Neural cell (in vitro differentiated cells): Measurements from ENCODE around the gene SMG1. TPM values are rescaled to one million over a fixed set of nuclear protein-coding genes. Genes with fewer than 3 reads are reported as not detected.
"Not testable (repeated sequence)": the region's sequence is repeated elsewhere in the genome, so short reads cannot be mapped to it uniquely, and the experiment has no call there.

Source experiments
- H2AFZ ChIP-seq: fragments of 200-600, 300-800 bp; sonication (generic), shearing (Covaris generic); 2 replicates; pipeline ENCODE4 v1.6.0; 2014; ENCODE audit warnings: low read depth, mild to moderate bottlenecking, antibody characterized with exemption, low read length, moderate library complexity
- H3F3A ChIP-seq: fragments of 200-600 bp; shearing (Covaris generic); 2 replicates; pipeline ENCODE4 v1.6.1; 2016; ENCODE audit warnings: mild to moderate bottlenecking, moderate library complexity, mixed read lengths, antibody characterized with exemption, low read length; ENCODE audit not compliant: insufficient read depth, poor library complexity, severe bottlenecking
- H3K27ac ChIP-seq: fragments of 200-600, 300-800 bp; sonication (generic), shearing (Covaris generic); 2 replicates; pipeline ENCODE4 v1.5.1; 2014; ENCODE audit warnings: mild to moderate bottlenecking, low read length, moderate library complexity
- H3K27me3 ChIP-seq: fragments of 300-800, 200-600 bp; sonication (generic), shearing (Covaris generic); 2 replicates; pipeline ENCODE4 v1.6.0; 2014; ENCODE audit warnings: mild to moderate bottlenecking, low read depth, low read length, moderate library complexity; ENCODE audit not compliant: insufficient read depth
- H3K36me3 ChIP-seq: fragments of 300-800, 200-600 bp; sonication (generic), shearing (Covaris generic); 2 replicates; pipeline ENCODE4 v1.5.1; 2014; ENCODE audit warnings: mild to moderate bottlenecking, antibody characterized with exemption, low read length, moderate library complexity; ENCODE audit not compliant: insufficient read depth
- H3K4me2 ChIP-seq: fragments of 300-800, 200-600 bp; sonication (generic), shearing (Covaris generic); 2 replicates; pipeline ENCODE4 v1.6.0; 2014; ENCODE audit warnings: mild to moderate bottlenecking, low read length
- H3K4me3 ChIP-seq: fragments of 300-800, 200-600 bp; sonication (generic), shearing (Covaris generic); 2 replicates; pipeline ENCODE4 v1.5.1; 2014; ENCODE audit warnings: mild to moderate bottlenecking, low read length, moderate library complexity
- H3K79me2 ChIP-seq: fragments of 200-600 bp; shearing (Covaris generic); replicated peaks from 2 replicates; pipeline ENCODE4 v1.6.0; 2014; ENCODE audit warnings: mild to moderate bottlenecking, low read length, moderate library complexity; ENCODE audit not compliant: insufficient read depth
- H3K9ac ChIP-seq: fragments of 300-800, 200-600 bp; sonication (generic), shearing (Covaris generic); 2 replicates; pipeline ENCODE4 v1.6.1; 2016; ENCODE audit warnings: mild to moderate bottlenecking, low read length, mixed read lengths
- H3K9me2 ChIP-seq: fragments of 200-600 bp; shearing (Covaris generic); 2 replicates; pipeline ENCODE4 v1.6.1; 2016; ENCODE audit warnings: mild to moderate bottlenecking, low read length, mixed read lengths; ENCODE audit not compliant: insufficient read depth
- H3K9me3 ChIP-seq: fragments of 200-600, 300-800 bp; sonication (generic), shearing (Covaris generic); 2 replicates; pipeline ENCODE4 v1.6.1; 2016; ENCODE audit warnings: mild to moderate bottlenecking, mixed run types, low read length, moderate library complexity, mixed read lengths
- H4K20me1 ChIP-seq: fragments of 200-600 bp; shearing (Covaris generic); 2 replicates; pipeline ENCODE4 v1.6.1; 2016; ENCODE audit warnings: mild to moderate bottlenecking, mixed run types; ENCODE audit not compliant: insufficient read depth
- polyA plus RNA-seq: library from polyadenylated mRNA; depleted of rRNA; stranded (reverse); fragments of >200 nt; gene quantifications from 2 replicates; pipeline ENCODE4 v1.2.3, GENCODE V29; 2014

Gene SMG1
- polyA plus RNA-seq, 1 donor from 2014 or later = 26.3 TPM

- H3K36me3 ChIP-seq, H3K79me2 ChIP-seq, H3K4me2 ChIP-seq, H3K27me3 ChIP-seq, H3K9me2 ChIP-seq, H3K4me3 ChIP-seq, H3K9me3 ChIP-seq, H4K20me1 ChIP-seq, H3F3A ChIP-seq, H2AFZ ChIP-seq, H3K9ac ChIP-seq, H3K27ac ChIP-seq: not testable (repeated sequence)
Measured at GRCh38 chr16:18902044-18902443, 24.2 kb downstream of the SMG1 start.

DNA sequence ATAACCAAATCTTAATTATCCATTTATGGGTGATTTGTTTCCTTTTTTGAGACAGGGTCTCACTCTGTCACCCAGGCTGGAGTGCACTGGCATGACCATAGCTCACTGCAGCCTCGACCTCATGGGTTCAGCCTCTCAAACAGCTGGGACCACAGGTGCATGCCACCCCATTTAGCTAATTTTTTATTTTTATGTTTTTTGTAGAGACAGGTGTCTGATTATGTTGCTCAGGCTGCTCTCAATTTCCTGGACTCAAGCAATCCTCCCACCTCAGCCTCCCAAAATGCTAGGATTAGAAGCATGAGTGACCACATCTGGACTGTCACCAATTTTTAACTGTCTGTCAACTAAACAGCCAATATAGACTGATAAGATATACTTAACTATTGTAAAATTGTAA is 25.0 kb downstream of the SMG1 start:
- not testable (repeated sequence) for H3K9ac ChIP-seq, H3F3A ChIP-seq, H3K9me3 ChIP-seq, H3K4me3 ChIP-seq, H2AFZ ChIP-seq, H3K36me3 ChIP-seq, H3K79me2 ChIP-seq, H3K27ac ChIP-seq, H3K4me2 ChIP-seq, H4K20me1 ChIP-seq, H3K27me3 ChIP-seq, H3K9me2 ChIP-seq

DNA sequence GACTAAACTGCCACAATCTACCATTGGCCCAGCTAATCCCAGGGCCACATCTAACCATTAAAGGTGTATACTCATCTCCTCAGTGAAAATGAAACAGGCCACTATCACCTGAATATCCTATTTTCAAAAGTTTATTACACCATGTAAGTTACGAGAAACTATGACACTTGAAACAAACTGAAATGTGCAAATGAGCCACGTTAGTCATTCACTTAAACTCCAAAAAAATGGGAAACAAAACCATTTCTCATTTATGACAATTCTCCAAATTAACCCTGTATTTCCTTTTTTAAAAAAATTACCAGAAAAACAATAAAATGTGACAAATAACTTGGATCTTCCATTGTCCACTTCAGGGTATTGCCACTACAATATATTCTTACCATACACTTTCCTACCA is 41.8 kb downstream of the SMG1 start:
- H3K4me2 ChIP-seq, H2AFZ ChIP-seq, H3K9me2 ChIP-seq, H3K79me2 ChIP-seq, H3K9ac ChIP-seq, H3F3A ChIP-seq, H3K9me3 ChIP-seq, H3K36me3 ChIP-seq, H3K27ac ChIP-seq, H3K27me3 ChIP-seq, H4K20me1 ChIP-seq, H3K4me3 ChIP-seq: not testable (repeated sequence)

DNA sequence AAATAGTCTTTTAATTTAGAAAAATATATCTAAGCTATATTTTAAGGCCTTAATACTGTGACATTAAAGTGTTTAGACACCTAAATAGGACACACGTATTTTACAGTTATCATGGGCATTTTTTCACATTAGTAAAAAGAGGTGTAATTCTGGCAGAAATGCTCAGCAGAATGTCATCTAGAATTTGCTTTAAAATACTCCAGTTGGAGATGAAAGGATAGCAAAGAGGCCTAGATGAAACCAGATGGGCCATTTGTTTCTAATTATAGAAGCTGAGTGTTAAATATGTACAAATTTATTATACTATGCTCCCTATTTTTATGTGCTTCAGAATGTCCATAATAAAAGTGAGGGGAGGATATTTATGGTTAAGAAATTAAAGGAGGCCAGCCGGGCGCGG is 48.5 kb downstream of the SMG1 start:
- H2AFZ ChIP-seq, H3K27me3 ChIP-seq, H3K4me2 ChIP-seq, H3K9ac ChIP-seq, H3F3A ChIP-seq, H3K9me3 ChIP-seq, H4K20me1 ChIP-seq, H3K36me3 ChIP-seq, H3K79me2 ChIP-seq, H3K4me3 ChIP-seq, H3K9me2 ChIP-seq, H3K27ac ChIP-seq: not testable (repeated sequence)

- H2AFZ ChIP-seq, H3K4me3 ChIP-seq, H3K9ac ChIP-seq, H3K27me3 ChIP-seq, H3F3A ChIP-seq, H4K20me1 ChIP-seq, H3K36me3 ChIP-seq, H3K4me2 ChIP-seq, H3K79me2 ChIP-seq, H3K9me3 ChIP-seq, H3K27ac ChIP-seq, H3K9me2 ChIP-seq: not testable (repeated sequence)
Measured at GRCh38 chr16:18877259-18877658, 48.9 kb downstream of the SMG1 start.

DNA sequence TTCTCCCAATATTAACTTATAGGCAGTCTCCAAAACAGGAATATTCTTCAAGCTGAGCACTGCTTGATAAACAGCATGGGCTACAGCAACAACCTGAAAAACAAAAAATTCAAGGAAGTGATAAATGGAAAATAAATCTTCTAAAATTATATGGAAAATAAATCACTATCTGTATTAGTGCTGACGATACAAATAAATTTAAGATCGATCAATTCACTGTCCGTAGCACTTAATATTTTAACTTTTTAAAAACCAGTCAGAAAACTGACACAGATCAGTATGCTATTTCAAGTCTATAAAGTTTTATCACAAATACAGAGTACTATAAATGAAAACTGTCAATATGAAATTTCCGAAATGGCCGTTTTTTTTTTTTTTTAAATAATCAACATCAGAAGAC is 49.9 kb downstream of the SMG1 start:
- H3K9me3 ChIP-seq, H3K9me2 ChIP-seq, H4K20me1 ChIP-seq, H3F3A ChIP-seq, H2AFZ ChIP-seq, H3K27ac ChIP-seq, H3K9ac ChIP-seq, H3K4me2 ChIP-seq, H3K36me3 ChIP-seq, H3K27me3 ChIP-seq, H3K79me2 ChIP-seq, H3K4me3 ChIP-seq: not testable (repeated sequence)

DNA sequence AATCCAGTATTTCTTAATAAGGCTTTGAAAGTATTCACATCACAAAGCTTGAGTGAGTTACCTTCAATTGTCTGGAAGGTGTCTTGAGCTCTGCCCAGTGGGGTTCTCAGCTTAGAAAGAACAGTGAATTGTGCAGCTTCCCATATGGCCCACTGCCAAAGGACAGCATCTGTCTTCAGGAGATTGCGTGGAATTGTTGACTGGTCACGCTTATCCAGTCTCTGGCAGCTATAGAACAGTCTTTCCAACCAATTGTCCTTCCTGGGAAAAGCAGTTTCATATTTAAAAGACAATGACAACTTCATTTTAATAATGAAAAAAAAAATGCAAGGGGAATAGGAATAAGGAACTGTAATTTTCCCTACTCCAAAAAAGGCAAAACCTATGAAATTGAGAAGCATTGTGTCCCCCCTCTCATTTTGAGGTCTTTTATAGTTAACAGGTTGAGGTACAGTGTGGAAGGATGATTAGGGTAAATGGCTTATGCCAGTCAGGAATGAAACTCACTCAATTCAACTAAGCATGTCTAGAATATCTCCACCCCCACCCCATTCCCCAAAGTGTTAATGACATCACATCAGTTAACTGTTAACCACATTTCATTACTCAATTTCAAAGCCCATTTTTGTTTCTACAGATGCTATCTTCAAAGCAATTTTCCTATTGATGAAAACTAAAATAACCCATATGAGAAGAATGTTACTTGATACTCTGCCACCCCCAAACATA is 57.0 kb downstream of the SMG1 start:
- not testable (repeated sequence) for H3K9me3 ChIP-seq, H3K4me3 ChIP-seq, H3K27me3 ChIP-seq, H3K36me3 ChIP-seq, H3F3A ChIP-seq, H3K79me2 ChIP-seq, H2AFZ ChIP-seq, H3K9ac ChIP-seq, H3K4me2 ChIP-seq, H3K27ac ChIP-seq, H4K20me1 ChIP-seq, H3K9me2 ChIP-seq

- H3K9me3 ChIP-seq, H3K4me3 ChIP-seq, H3K4me2 ChIP-seq, H3K9ac ChIP-seq, H3K79me2 ChIP-seq, H4K20me1 ChIP-seq, H3K36me3 ChIP-seq, H2AFZ ChIP-seq, H3F3A ChIP-seq, H3K27me3 ChIP-seq, H3K27ac ChIP-seq, H3K9me2 ChIP-seq: not testable (repeated sequence)
Measured at GRCh38 chr16:18866277-18866823, 59.9 kb downstream of the SMG1 start.
